Activated CD4-positive, alpha-beta T cell treated with anti-CD3 and anti-CD28 coated beads, Interleukin-2, amount 50 U/mL, for 16 hours (primary cell): ENCODE data around the gene MFN2.
"Not testable (repeated sequence)": the region's sequence is repeated elsewhere in the genome, so short reads cannot be mapped to it uniquely, and the experiment has no call there.

Experiments
- DNase-seq: peaks from one replicate; pipeline ENCODE4 v3.0.0-alpha.2; 2020

Gene MFN2

DNA sequence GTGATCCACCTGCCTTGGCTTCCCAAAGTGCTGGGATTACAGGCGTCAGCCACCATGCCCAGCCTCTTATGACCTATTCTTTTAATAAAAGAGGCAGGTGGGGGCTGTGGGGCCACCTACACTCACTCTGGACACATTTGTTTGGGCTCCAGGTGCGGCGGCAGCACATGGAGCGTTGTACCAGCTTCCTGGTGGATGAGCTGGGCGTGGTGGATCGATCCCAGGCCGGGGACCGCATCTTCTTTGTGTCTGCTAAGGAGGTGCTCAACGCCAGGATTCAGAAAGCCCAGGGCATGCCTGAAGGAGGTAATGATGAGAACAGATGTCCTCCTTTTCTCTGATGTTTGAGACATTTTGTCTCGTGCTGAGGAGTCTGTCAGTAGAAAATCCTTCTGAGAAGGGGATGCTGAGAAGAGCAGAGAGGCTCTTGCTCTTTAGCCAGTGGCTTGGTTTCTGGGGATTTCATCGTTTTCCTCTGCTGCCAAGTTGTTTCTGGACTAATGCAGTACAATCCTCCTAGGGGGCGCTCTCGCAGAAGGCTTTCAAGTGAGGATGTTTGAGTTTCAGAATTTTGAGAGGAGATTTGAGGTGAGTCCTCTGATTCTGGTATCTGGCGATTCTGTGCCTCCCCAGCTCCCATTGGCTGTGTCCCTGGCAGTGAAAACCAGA is 21.1 kb downstream of the MFN2 start:
- peak; percentile 68 for DNase-seq

DNA sequence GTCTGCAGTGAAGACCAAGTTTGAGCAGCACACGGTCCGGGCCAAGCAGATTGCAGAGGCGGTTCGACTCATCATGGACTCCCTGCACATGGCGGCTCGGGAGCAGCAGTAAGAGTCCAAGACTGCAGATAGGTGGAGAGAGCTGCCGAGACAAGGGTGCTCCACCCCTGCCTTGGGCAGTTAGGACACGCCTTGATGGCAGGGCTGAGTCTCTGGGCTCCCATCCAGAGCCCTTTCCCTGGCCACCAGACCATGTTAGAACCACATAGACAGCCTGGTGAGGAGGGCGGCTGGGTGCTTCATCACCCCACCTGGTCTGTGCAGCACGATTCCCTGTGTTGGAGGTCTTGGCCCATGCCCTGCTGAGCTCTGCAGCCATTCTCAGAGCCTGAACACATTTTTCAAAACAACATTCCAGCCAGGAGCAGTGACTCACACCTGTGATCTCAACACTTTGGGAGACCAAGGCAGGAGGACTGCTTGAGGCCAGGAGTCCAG is 21.8 kb downstream of the MFN2 start:
- DNase-seq, result no peak

DNA sequence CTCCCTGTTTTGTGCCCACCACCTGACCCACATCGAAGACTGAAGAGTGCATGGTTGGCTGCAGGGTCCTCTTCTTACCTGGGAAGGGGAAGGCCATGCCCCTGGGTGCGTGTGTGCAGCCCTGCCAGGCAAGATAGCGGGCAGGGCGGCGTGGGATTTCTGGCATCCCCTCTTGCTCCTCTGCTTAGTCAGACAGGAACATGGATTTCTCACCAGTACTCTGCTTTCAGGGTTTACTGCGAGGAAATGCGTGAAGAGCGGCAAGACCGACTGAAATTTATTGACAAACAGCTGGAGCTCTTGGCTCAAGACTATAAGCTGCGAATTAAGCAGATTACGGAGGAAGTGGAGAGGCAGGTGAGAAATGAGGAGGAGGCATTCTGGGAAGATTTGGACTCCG is 23.5 kb downstream of the MFN2 start:
- no peak for DNase-seq

DNA sequence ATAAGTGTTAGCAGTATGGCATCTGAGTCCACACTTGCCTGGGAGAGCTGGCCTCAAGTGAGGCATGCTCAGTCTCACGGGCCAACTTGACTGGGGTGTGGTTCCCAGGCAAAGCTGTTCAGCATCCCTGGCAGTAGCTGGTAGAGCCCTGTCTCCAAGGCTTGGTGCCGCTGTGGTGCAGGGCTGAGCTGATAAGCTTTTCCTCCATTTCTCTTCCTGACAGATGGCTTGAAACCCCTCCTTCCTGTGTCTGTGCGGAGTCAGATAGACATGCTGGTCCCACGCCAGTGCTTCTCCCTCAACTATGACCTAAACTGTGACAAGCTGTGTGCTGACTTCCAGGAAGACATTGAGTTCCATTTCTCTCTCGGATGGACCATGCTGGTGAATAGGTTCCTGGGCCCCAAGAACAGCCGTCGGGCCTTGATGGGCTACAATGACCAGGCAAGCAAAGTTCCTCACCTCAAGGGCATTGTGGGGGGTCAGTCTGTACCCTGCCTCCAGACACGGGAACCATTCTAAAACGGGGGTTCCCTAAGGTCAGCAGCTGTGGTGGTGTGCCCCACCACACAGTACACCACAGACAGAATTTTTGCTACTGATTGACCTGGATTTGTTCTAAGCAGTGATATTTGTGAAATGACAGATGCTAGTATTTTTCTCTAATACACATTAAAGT is 25.4 kb downstream of the MFN2 start:
- DNase-seq, result no peak

DNA sequence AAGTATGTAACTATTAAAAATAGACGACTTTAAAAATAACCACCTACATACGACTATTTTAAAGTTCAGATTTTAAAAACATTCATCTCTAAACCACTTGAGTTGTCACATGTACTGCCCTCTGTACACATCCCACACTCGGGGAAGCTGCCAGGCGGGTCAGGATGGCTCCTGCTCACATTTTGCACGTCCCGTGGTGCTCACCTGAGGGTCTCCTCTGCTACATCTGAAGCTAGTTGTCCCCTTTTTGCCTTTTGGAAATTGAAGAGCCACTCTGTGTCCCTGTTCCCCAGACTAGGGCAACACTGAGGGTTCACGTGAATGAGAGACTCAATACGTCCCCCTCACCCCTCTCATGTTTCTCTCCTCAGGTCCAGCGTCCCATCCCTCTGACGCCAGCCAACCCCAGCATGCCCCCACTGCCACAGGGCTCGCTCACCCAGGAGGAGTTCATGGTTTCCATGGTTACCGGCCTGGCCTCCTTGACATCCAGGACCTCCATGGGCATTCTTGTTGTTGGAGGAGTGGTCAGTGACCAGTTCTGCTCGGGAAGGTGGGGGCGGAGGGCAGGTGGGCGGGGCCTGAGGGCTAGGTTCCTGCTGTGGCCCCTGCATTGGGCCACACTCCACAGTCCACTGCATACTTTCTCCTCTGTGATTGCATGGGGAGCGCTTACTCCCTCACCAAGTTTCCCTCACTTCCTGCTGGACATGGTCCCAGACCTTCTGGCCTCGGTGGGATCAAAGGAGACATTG is 26.1 kb downstream of the MFN2 start:
- no peak for DNase-seq

DNA sequence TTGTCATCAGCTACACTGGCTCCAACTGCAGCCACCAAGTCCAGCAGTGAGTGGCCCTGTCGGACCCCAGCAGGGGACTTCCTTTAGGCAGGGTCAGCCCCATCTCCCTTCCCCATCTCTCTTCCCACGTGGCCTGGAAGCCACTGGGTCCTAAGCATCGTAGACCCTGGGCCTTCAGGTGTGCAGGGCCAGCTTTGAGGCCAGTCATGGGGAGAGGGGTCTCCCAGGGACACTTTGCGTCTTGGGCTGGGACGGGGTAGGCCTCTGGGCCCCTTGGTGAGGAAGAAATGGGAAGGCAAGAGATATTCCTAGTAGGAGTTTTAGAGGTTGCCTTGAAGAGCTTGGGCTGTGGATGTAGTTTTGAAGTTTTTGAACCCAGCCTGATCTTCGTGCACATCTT is 27.0 kb downstream of the MFN2 start:
- no peak for DNase-seq

DNA sequence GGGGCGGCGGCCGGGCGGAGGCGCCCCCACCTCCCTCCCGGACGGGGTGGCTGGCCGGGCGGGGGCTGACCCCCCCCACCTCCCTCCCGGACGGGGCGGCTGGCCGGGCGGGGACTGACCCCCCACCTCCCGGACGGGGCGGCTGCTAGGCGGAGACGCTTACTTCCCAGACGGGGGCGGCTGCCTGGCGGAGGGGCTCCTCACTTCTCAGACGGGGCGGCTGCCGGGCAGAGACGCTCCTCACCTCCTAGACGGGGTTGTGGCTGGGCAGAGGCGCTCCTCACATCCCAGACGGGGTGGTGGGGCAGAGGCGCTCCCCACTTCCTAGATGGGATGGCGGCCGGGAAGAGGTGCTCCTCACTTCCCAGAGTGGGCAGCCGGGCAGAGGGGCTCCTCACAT is 28.1 kb downstream of the MFN2 start:
- DNase-seq, result not testable (repeated sequence)

DNA sequence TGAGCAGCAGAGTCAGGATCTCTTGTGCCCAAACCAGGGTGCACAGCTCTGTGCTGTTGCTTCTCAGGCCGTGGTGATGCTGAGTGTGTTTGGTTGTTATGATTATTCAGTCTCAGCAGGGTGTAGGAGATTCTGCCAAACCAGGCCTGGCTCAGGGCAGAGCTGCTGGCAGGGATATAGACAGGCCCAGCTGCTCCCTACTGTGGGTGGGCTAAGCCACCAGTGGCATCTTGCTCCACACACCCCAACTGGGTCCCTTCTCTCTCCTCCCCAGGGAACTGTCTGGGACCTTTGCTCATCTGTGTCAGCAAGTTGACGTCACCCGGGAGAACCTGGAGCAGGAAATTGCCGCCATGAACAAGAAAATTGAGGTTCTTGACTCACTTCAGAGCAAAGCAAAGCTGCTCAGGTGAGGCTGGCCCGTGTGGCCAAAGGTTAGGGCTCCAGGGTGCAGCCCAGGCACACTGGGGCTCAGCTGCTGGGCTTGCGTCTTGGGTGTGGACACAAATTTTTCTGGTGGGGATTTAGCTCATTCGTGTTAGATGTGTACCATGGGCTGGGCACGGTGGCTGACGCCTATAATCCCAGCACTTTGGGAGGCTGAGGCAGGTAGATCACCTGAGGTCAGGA is 29.2 kb downstream of the MFN2 start:
- DNase-seq, result no peak

DNA sequence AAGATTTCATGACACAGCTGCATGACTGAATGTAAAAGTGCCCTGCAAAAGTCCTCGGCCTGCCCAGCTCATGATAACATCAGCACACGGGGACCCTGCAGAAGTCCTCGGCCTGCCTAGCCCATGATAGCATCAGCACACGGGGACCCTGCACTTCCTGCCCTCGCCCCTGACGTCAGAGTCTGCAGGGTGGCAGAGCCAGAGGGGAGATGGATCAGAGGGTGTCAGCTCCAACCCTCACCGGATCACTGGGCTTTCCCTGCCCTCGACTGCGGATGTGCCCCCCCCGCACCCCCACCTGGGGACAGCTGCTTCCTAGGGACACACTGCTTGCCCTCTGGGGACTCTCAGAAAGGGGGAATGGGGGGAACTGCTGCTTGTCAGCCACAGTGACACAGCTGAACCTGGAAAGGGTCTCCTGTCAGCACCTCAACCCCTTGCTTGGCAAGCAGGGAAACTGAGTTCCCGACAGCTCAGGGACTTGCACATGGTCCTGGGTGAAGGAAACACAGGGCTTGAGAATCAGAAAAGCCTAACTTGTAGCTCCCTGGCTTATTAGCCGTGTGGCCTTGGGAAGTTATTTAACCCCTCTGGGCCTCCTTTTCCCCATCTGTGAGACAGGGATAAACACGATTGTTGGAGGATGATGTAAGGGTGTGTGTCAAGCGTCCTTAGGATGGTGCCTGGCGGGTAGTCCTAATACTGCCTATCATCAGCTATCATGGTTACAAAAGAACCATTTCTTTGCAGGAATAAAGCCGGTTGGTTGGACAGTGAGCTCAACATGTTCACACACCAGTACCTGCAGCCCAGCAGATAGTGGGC is 30.7 kb downstream of the MFN2 start:
- no peak for DNase-seq

DNA sequence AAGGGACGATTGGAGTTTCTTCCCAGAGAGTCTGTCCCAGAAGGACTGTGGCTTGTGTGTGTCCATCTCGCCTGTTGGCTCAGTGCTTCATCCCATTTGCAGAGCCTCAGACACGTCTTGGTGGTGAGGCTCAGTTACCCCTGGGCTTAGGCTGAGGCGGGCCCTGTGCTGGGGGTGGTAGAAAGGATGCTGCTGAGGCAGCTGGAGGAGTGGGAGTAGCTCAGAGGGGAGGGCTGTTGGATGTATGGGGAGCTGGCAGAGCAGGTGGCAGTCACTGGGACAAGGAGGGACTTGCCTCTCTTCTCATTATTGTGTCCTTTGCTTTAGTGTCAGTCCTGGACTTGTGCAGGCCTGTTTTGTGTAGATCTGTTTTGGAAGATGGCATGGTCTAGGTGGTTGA is 31.8 kb downstream of the MFN2 start:
- DNase-seq, result no peak

DNA sequence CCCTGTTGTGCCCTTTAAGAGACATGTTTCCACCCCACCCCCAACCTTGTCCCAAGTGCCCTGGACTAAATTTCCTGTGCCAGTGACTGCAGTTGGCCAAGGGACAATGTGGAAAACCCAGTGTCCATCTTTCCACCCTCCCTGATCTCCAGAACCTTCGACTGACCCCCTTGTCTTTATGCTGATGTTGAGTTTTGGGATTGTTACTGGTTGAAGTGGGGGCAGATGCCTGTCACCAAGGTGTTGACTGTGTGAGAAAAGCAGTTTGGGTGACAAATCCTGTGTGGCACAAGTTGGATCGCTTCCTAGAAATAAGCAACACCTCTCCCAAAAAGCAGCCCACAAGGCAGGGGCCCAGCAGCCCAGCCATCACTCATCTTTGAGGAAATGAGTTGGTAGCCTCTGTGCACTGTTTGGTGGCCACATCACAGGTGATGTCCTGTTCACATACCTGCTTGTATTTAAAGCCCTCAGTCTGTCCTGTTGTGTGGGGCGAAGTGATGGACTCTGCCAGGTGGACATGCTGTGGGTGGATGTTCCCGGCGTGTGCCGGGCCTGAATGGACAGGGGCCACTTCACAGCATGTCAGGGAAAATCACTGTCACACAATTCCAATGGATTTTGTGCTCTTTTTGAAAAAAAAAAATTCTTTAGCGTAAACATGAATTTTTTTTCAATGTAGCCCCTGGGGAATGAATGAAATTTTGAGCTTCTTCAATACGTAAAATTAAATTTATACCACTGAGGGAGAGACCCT is 32.5 kb downstream of the MFN2 start:
- peak; percentile 58 for DNase-seq

DNA sequence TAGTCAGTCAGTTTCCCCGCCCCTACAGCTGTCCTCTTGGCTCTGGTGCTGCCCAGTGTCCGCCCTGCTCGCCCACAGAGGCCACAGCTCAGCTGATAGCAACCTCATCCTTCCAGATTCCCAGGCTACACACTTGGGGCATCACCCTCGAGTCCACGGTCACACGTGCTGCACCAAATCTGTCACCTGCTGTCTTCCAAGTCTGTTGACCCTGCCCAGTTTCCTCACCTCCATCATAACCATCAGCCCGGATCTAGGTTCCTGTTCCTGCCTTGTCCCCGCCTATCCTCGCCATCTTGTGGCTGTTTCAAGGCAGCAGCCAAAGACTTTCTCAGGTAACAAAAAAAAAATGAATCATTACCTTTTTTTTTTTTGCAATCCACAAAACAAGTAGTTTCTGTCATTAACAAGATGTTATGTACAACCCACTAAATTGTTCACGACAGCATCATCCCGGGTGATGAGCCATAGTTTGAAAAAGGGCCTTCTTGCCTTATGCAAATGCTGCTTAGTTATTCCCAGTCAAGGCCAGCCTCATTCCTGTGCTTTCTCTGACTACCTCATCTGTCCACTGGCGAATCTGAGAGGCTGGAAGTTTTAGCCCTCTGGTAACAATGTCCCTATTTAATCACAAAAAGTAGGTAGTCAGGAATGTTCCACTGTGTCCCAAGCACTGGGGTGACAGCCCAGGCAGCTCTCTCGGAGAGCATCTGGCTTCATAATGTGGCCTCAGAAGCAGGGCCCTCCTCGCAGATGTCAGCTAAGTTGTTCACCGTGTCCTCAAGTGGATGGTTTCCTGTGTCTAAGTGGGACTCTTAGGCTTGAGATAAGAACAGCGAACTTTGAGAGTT is 34.1 kb downstream of the MFN2 start:
- DNase-seq, result peak; percentile 58

DNA sequence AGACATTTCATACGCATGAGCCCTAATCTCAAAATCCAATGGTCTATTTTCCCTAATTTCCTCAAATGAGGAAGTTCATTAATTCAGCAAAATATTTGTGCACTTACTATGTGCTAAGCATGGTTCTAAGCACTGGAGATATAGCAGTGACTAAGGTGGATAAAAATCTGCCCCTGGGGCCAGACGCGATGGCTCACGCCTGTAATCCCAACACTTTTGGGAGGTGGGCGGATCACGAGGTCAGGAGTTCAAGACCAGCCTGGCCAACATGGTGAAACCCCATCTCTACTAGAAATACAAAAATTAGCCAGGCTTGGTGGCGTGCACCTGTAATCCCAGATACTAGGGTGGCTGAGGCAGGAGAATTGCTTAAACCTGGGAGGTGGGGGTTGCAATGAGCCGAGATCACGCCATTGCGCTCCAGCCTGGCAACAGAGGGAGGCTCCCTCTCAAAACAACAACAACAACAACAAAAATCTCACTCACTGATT is 34.8 kb downstream of the MFN2 start:
- DNase-seq, result no peak

DNA sequence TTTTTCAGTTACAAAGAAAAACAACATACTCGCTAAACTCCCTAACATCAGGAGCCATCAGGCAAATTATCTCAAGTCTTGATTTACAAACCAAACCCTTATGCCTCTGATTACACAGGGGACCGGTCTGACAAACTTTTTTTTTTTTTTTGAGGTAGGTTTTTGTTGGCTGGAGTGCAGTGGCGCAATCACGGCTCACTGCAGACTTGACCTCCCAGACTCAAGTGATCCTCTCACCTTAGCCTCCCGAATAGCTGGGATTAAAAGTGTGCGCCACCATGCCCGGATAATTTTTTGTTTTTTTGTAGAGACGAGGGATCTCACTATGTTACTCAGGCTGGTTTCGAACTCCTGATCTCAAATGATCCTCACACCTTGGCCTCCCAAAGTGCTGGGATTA is 35.3 kb downstream of the MFN2 start:
- no peak for DNase-seq

DNA sequence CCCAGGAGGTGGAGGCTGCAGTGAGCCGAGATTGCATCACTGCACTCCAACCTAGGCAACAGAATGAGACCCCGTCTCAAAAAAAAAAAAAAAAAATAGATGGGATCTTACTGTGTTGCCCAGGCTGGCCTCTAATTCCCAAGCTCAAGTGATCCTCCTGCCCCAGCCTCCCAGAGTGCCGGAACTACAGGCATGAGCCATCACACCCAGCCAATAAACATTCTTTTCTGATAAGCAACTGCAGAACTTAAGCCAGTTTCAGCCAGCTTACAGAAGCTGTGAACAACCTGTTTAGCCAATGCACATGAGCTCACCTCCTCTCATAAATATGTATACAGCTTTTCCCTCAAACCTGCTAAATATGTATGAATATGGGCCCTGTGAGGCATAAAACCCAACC is 35.9 kb downstream of the MFN2 start:
- no peak for DNase-seq

DNA sequence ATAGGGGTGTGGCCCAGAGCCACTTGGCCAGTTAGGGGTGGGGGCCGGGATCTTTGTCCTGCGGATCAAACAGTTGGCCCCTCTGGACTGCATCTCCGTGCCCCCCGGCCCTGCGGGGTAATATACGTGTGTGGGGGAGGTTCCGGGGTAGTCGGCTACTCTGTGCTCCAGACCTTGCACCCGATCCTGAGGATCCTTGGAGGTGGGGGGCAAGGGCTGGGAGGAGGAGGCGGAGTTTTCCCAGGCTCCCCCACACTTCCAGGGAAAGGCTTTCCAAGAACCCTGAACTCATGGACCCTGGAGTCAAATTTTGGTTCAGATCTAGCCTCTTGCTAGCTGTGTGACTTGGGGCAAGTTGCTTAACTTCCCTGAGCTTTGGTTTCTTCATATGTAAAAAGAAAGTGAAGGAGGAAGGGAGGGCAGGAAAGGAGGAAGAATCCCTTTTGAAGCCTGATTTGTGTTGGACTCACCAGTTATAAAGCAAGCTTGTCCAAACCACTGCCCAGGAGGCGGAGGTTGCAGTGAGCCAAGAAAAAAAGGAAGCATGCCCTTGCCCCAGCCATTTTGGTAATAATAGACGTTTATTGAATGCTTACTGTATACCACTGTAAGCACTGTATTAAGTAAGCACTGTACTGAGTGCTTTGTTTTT is 39.7 kb downstream of the MFN2 start:
- DNase-seq, result no peak

DNA sequence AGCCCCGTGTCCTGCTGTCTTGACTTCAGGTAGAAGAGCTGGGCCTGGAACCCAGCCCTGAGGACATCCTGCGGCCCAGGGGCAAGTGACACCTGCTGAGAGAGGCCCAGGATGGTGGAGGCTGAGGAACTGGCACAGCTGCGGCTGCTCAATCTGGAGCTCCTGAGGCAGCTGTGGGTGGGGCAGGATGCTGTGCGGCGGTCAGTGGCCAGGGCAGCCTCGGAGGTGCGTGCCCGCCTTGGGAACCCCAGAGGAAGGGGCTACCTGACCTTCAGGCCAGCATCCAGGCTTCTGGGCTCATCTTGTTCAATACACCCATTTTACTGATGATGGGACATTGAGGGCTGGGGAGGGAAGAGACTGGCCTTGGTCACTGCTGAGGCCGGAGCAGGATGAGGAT is 41.4 kb downstream of the MFN2 start:
- DNase-seq, result no peak

DNA sequence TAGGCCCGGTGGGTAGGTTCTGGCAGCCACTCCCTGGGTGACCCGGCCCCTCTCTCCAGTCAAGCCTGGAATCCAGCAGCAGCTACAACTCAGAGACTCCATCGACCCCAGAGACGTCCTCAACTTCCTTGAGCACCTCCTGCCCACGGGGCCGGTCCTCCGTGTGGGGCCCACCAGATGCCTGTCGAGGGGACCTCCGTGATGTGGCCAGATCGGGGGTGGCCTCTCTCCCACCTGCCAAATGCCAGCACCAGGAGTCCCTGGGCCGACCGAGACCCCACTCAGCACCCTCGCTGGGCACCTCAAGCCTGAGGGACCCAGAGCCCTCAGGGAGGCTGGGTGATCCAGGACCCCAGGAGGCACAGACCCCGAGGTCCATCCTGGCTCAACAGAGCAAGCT is 41.8 kb downstream of the MFN2 start:
- no peak for DNase-seq

DNA sequence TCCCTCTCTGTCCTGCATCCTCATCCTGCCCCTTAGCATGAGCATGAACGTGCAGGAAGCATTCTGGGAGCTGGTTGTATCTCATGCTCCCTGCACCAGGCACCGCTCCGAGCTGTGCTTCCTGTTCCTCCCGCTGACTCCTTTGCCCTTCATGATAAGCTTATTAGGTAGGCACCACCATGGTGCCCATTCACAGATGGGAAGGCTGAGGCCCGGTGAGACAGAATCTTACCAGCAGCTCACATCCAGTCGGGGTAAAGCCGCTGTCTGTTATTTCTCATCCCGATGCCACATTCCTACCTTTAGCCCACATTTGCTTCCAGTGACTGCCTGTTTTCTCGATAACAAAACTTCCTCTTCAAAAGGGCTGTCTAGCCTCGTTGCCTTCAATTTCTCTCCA is 46.3 kb downstream of the MFN2 start:
- no peak for DNase-seq

DNA sequence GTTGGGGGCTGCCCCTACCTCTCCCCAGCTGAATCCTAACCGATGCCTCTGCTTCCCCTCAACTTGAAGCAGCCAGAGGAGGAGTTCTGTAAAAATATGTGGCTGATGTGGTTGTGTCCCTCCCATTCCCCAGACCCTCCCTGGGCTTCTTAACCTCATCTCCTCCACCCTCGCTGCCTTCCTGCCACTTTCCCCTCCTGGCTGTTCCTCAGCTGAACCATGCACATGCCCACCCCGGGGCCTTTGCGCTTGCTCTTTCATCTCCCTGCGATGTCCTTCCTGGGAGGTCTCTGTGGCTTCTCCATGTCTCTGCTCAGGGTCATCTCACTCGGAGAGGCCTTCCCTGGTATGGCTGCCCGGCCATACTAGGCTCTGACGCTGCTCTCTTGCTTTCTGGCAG is 48.0 kb downstream of the MFN2 start:
- no peak for DNase-seq
